ENCODE measurements around the gene SLC12A8.

SLC12A8 gene

GRCh38 chr3:125220183-125220582 is 7.6 kb upstream of the SLC12A8 start:
- no peak for TF ChIP-seq CREB1 (IDR thresholded peaks at IDR 0.05; ENCODE audit: low read depth)

- no peak for TF ChIP-seq TEAD4 (IDR thresholded peaks at IDR 0.05)
- TF ChIP-seq MAX (IDR thresholded peaks at IDR 0.05), result no peak
- no peak for TF ChIP-seq ZBTB7A (IDR thresholded peaks at IDR 0.05; ENCODE audit: low read depth)
- TF ChIP-seq USF1 (IDR thresholded peaks at IDR 0.05), result no peak
- no peak for TF ChIP-seq EP300 (IDR thresholded peaks at IDR 0.05; ENCODE audit: borderline replicate concordance)
- TF ChIP-seq REST (IDR thresholded peaks at IDR 0.05; ENCODE audit: low read depth), result no peak
- no peak for TF ChIP-seq YY1 (IDR thresholded peaks at IDR 0.05; ENCODE audit: low read depth)
- TF ChIP-seq FOXM1 (IDR thresholded peaks at IDR 0.05; ENCODE audit: borderline replicate concordance, low read depth), result no peak
- TF ChIP-seq CREB1 (IDR thresholded peaks at IDR 0.05; ENCODE audit: low read depth), result no peak
- TF ChIP-seq CEBPB (IDR thresholded peaks at IDR 0.05), result no peak
- no peak for TF ChIP-seq TAF1 (IDR thresholded peaks at IDR 0.05; ENCODE audit: low read depth)
- no peak for TF ChIP-seq TCF12 (IDR thresholded peaks at IDR 0.05; ENCODE audit: low read depth)
- TF ChIP-seq NFIC (IDR thresholded peaks at IDR 0.05), result no peak
- no peak for TF ChIP-seq RAD21 (IDR thresholded peaks at IDR 0.05; ENCODE audit: low read depth)
- no peak for TF ChIP-seq EGR1 (IDR thresholded peaks at IDR 0.05)
Observed at GRCh38 chr3:125219261-125219701, 6.7 kb upstream of the SLC12A8 start.

GRCh38 chr3:125214738-125215137 is 2.2 kb upstream of the SLC12A8 start:
- no peak for TF ChIP-seq CEBPB (IDR thresholded peaks at IDR 0.05)
- TF ChIP-seq RAD21 (IDR thresholded peaks at IDR 0.05; ENCODE audit: low read depth), result no peak
- TF ChIP-seq FOXM1 (IDR thresholded peaks at IDR 0.05; ENCODE audit: borderline replicate concordance, low read depth), result no peak
- TF ChIP-seq NFIC (IDR thresholded peaks at IDR 0.05), result no peak
- TF ChIP-seq EGR1 (IDR thresholded peaks at IDR 0.05), result no peak
- TF ChIP-seq TAF1 (IDR thresholded peaks at IDR 0.05; ENCODE audit: low read depth), result no peak
- no peak for TF ChIP-seq TCF12 (IDR thresholded peaks at IDR 0.05; ENCODE audit: low read depth)
- TF ChIP-seq MAX (IDR thresholded peaks at IDR 0.05), result no peak
- no peak for TF ChIP-seq TEAD4 (IDR thresholded peaks at IDR 0.05)
- no peak for TF ChIP-seq ZBTB7A (IDR thresholded peaks at IDR 0.05; ENCODE audit: low read depth)
- TF ChIP-seq YY1 (IDR thresholded peaks at IDR 0.05; ENCODE audit: low read depth), result no peak
- TF ChIP-seq REST (IDR thresholded peaks at IDR 0.05; ENCODE audit: low read depth), result no peak
- no peak for TF ChIP-seq CREB1 (IDR thresholded peaks at IDR 0.05; ENCODE audit: low read depth)
- no peak for TF ChIP-seq USF1 (IDR thresholded peaks at IDR 0.05)
- no peak for TF ChIP-seq EP300 (IDR thresholded peaks at IDR 0.05; ENCODE audit: borderline replicate concordance)

- TF ChIP-seq NFIC (IDR thresholded peaks at IDR 0.05) (no peak), REST (IDR thresholded peaks at IDR 0.05; ENCODE audit: low read depth) (no peak), CEBPB (IDR thresholded peaks at IDR 0.05) (no peak), FOXM1 (IDR thresholded peaks at IDR 0.05; ENCODE audit: borderline replicate concordance, low read depth) (no peak), USF1 (IDR thresholded peaks at IDR 0.05) (peak; percentile 63), ZBTB7A (IDR thresholded peaks at IDR 0.05; ENCODE audit: low read depth) (no peak), RAD21 (IDR thresholded peaks at IDR 0.05; ENCODE audit: low read depth) (no peak), TAF1 (IDR thresholded peaks at IDR 0.05; ENCODE audit: low read depth) (no peak), TEAD4 (IDR thresholded peaks at IDR 0.05) (peak; percentile 54), TCF12 (IDR thresholded peaks at IDR 0.05; ENCODE audit: low read depth) (no peak), MAX (IDR thresholded peaks at IDR 0.05) (no peak)
Observed at GRCh38 chr3:125213946-125214542, 1.5 kb upstream of the SLC12A8 start.

Data from Ishikawa (cell line).